Uterus (tissue), 4 donors: ENCODE results near the gene RCAN1. TPM values are rescaled to one million over a fixed set of nuclear protein-coding genes. Genes with fewer than 3 reads are reported as not detected.
"Not testable (repeated sequence)": the region's sequence is repeated elsewhere in the genome, so short reads cannot be mapped to it uniquely, and the experiment has no call there.

Experiments
- DNase-seq, 2 donors: peaks; one replicate each; pipeline ENCODE4 v3.0.0-alpha.2; 2019 to 2020
- H3K27ac ChIP-seq, 2 donors: fragments of 200-600 bp; sonication (generic); 1 replicate in 1 of 2; 2 replicates in 1 of 2; pipeline ENCODE4 v1.5.1; 2016 to 2018
- H3K27me3 ChIP-seq, 2 donors: fragments of 200-600 bp; sonication (generic); one replicate each; pipeline ENCODE4 v1.5.1; 2018 to 2019; ENCODE audit warnings: control low read depth in 1 of 2
- H3K36me3 ChIP-seq, 2 donors: fragments of 200-600 bp; sonication (generic); one replicate each; pipeline ENCODE4 v1.5.1; 2019; ENCODE audit warnings: control low read depth in 1 of 2
- H3K4me1 ChIP-seq, 2 donors: fragments of 200-600 bp; sonication (generic); one replicate each; pipeline ENCODE4 v1.5.1; 2018 to 2019; ENCODE audit warnings: control low read depth in 1 of 2
- H3K4me3 ChIP-seq, 2 donors: fragments of 200-600 bp; sonication (generic); 1 replicate in 1 of 2; 2 replicates in 1 of 2; pipeline ENCODE4 v1.5.1; 2018 to 2019; ENCODE audit warnings: mild to moderate bottlenecking in 1 of 2
- H3K9me3 ChIP-seq, 2 donors: fragments of 200-600 bp; sonication (generic); one replicate each; pipeline ENCODE4 v1.5.1; 2019; ENCODE audit warnings: control low read depth in 1 of 2
- POLR2A ChIP-seq, 2 donors: fragments of 450-650 bp; IDR thresholded peaks; one replicate each; pipeline ENCODE4 v1.6.1; 2016; ENCODE audit warnings: antibody characterized with exemption in 2 of 2, mild to moderate bottlenecking in 1 of 2, moderate library complexity in 1 of 2
- intact Hi-C: fragments of 100-400 bp; cut with DNase I; formaldehyde crosslinking; loops from one replicate; pipeline ENCODE4 v1.15.1; 2023; ENCODE audit warnings: low total_unique reads
- total RNA-seq, 4 donors: library from RNA; depleted of rRNA in 3 of 4; stranded (reverse); fragments of >200 nt in 3 of 4; gene quantifications; one replicate each; pipeline versions ENCODE4 v1.1.0 to v1.2.4, GENCODE V29; 2014 to 2023
- TF ChIP-seq, protein P1 (sequence below), 4 experiments: fragments of 200-600 bp in 2 of 4; fragments of 450-650 bp in 2 of 4; sonication (generic) in 2 of 4; IDR thresholded peaks; one replicate each; pipeline ENCODE4 v1.5.1; 2016 to 2019; ENCODE audit warnings: antibody characterized with exemption in 4 of 4, mild to moderate bottlenecking in 2 of 4, moderate library complexity in 1 of 4
- donor health status: DM: yes; HTN: yes; CAD: no.

RCAN1 gene
- total RNA-seq, 4 donors from 2014 or later = 12.4 to 22.5 (median 16.5) TPM

DNA sequence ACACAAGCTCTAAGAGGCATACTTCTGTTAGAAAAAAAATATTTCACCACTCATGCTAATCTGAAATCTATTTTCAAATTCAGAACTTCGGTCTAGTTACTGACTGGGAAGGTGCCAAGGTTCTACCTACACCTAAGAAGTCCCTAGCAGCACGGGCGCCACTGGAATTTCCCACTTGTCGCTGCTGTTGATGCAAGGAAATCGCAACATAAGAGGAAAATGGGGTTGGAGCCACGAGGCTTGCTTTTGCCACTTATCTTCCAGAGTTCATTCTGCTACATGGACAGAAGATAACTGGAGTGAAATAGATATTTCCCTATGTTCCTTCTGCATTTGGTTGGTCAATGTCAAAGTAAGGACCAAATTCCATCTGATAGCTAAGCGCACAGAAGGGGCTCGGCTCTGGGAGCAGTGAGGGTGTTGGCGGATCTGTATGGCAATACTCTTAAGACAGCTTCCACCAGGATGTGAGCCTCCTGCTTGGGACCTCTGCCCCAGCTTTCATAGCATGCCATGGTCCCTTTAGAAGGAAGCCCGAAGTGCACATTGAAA lies 47.2 kb downstream of the RCAN1 start:
- intact Hi-C loops = no loop called here
- DNase-seq = no peak

DNA sequence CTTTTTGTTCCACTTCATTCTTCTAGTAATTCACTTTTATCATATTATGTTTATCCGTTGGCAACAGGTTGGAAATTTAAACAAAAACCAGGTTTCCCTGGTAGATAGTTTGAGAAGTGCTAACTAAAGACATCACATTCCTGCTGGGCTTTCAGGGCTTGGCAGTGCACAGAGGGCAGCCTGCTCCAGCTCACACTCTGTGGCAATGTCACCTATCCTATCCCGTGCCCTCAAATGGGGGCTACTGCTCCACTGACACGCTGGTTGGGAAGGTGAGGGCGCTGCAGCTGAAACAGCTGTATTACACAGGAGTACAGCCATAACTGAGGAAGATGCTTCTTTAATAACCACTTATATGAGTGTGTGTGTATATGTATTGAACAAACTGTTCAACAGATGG lies 49.7 kb downstream of the RCAN1 start:
- Histone ChIP-seq H3K4me1 (no peaks in the 10 kb centered on the region), H3K4me3 (no peak overlapping the region), H3K9me3 (no peaks in the 10 kb centered on the region), H3K36me3 (no peaks in the 10 kb centered on the region), H3K27me3 (no peaks in the 10 kb centered on the region), H3K27ac (no peak overlapping the region)
- TF ChIP-seq POLR2A (IDR thresholded peaks at IDR 0.05) = no peak
- TF ChIP-seq, protein P1, sequence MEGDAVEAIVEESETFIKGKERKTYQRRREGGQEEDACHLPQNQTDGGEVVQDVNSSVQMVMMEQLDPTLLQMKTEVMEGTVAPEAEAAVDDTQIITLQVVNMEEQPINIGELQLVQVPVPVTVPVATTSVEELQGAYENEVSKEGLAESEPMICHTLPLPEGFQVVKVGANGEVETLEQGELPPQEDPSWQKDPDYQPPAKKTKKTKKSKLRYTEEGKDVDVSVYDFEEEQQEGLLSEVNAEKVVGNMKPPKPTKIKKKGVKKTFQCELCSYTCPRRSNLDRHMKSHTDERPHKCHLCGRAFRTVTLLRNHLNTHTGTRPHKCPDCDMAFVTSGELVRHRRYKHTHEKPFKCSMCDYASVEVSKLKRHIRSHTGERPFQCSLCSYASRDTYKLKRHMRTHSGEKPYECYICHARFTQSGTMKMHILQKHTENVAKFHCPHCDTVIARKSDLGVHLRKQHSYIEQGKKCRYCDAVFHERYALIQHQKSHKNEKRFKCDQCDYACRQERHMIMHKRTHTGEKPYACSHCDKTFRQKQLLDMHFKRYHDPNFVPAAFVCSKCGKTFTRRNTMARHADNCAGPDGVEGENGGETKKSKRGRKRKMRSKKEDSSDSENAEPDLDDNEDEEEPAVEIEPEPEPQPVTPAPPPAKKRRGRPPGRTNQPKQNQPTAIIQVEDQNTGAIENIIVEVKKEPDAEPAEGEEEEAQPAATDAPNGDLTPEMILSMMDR (IDR thresholded peaks at IDR 0.05) = no peak
- no peak for DNase-seq
- intact Hi-C loops = no loop called here

More for the DNA sequence above, 47.2 kb downstream of the RCAN1 start:
- no peak overlapping the region for H3K4me3 ChIP-seq
- no peaks in the 10 kb centered on the region for H3K27me3 ChIP-seq
- no peak for TF ChIP-seq POLR2A (IDR thresholded peaks at IDR 0.05)
- TF ChIP-seq, protein P1 (IDR thresholded peaks at IDR 0.05) = no peak
- H3K27ac ChIP-seq = no peak overlapping the region
- H3K9me3 ChIP-seq = no peaks in the 10 kb centered on the region
- no peaks in the 10 kb centered on the region for H3K36me3 ChIP-seq
- H3K4me1 ChIP-seq = no peaks in the 10 kb centered on the region

DNA sequence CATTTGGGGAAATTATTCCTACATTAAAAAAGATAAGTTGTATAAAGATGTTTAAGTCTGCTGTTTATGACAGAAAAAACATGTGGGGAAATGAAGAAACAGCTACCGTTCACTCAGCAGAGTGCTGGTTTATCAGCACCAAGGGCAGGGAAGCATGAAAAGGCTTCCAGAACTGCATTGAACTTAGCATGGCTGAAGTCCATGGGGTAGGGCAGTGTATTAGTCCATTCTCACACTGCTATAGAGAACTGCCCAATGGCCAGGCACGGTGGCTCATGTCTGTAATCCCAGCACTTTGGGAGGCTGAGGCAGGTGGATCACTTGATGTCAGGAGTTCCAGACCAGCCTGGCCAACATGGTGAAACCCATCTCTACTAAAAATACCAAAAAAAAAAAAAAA lies 51.5 kb downstream of the RCAN1 start:
- H3K4me1 ChIP-seq, H3K9me3 ChIP-seq, H3K4me3 ChIP-seq, intact Hi-C loops, DNase-seq, H3K27me3 ChIP-seq, H3K27ac ChIP-seq, H3K36me3 ChIP-seq: not testable (repeated sequence)

DNA sequence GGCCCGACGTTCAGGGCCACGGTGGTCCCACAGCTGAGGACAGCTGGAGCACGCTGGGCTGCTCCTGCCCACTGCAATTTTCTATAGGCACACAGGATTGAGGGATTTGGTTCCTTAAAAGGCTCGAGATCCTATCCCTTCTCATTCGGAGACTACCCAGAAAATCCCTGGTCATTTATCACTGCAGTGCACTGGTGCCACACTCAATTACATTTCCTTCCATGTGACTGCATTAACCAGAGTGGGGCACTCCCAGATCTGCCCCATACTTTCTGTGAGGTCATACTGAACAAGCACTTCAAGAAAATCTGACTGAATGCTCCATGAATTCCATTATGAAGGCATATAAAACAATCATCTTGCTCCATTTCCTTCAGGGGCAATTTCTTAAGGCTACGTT lies 53.1 kb downstream of the RCAN1 start:
- Histone ChIP-seq H3K27ac (no peak overlapping the region), H3K9me3 (no peaks in the 10 kb centered on the region), H3K4me1 (no peaks in the 10 kb centered on the region), H3K36me3 (no peaks in the 10 kb centered on the region), H3K27me3 (no peaks in the 10 kb centered on the region), H3K4me3 (no peak overlapping the region)
- TF ChIP-seq POLR2A (IDR thresholded peaks at IDR 0.05) = no peak
- TF ChIP-seq, protein P1 (IDR thresholded peaks at IDR 0.05) = no peak
- intact Hi-C loops = no loop called here
- no peak for DNase-seq

DNA sequence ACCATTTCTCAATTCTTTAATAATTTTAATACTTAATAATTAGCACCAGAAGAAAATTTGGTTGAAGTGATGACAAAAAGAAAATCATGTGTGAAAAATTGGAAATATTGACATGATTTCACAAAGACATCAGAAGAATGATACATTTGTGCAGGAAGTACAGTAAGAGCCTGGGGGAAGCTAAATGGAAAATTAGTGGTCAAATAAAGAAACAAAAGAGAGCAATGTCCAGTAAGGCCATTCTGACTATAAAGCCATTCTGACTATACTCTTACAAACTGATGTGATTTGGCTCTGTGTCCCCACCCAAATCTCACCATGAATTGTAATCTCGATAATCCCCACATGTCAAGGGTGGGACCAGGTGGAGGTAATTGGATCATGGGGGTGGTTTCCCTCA lies 54.3 kb downstream of the RCAN1 start:
- Histone ChIP-seq H3K27ac (no peak overlapping the region), H3K27me3 (no peaks in the 10 kb centered on the region), H3K4me1 (no peaks in the 10 kb centered on the region), H3K36me3 (no peaks in the 10 kb centered on the region), H3K4me3 (no peak overlapping the region), H3K9me3 (no peaks in the 10 kb centered on the region)
- intact Hi-C loops = no loop called here
- no peak for TF ChIP-seq POLR2A (IDR thresholded peaks at IDR 0.05)
- TF ChIP-seq, protein P1 (IDR thresholded peaks at IDR 0.05) = no peak
- no peak for DNase-seq

DNA sequence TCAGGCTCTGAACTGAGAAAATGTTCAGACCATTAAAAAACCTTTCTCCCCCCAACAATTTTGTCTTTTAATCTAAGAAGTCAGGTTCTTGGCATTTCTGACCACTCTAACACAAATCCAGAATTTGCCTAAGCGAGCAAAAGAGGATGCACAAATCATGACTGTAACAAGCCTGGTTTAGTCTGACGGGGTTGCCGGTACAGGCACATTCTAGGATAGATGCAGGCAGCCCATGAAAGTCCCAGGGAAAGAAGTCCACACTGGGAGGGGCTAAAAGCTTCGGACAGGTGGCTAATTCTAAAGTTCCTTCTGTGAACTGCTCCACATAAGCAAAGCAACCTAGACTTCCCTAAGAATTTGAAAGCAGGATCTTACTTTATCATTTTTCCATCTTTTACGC lies 54.9 kb downstream of the RCAN1 start:
- no peaks in the 10 kb centered on the region for H3K27me3 ChIP-seq
- TF ChIP-seq, protein P1 (IDR thresholded peaks at IDR 0.05) = no peak
- TF ChIP-seq POLR2A (IDR thresholded peaks at IDR 0.05) = no peak
- no peaks in the 10 kb centered on the region for H3K4me1 ChIP-seq
- no peaks in the 10 kb centered on the region for H3K9me3 ChIP-seq
- DNase-seq = no peak
- H3K36me3 ChIP-seq = no peaks in the 10 kb centered on the region
- H3K27ac ChIP-seq = no peak overlapping the region
- H3K4me3 ChIP-seq = no peak overlapping the region
- intact Hi-C loops = no loop called here
